Limb (tissue), 2 donors: ENCODE measurements around the gene RASGEF1C.
A peak's percentile ranks its signal among the peaks of the same experiment; 100 is the strongest.

Experiments
- DNase-seq, 2 donors: peaks; one replicate each; pipeline ENCODE4 v3.0.0-alpha.2; 2016; ENCODE audit errors: extremely low spot score in 2 of 2

The RASGEF1C gene

DNA sequence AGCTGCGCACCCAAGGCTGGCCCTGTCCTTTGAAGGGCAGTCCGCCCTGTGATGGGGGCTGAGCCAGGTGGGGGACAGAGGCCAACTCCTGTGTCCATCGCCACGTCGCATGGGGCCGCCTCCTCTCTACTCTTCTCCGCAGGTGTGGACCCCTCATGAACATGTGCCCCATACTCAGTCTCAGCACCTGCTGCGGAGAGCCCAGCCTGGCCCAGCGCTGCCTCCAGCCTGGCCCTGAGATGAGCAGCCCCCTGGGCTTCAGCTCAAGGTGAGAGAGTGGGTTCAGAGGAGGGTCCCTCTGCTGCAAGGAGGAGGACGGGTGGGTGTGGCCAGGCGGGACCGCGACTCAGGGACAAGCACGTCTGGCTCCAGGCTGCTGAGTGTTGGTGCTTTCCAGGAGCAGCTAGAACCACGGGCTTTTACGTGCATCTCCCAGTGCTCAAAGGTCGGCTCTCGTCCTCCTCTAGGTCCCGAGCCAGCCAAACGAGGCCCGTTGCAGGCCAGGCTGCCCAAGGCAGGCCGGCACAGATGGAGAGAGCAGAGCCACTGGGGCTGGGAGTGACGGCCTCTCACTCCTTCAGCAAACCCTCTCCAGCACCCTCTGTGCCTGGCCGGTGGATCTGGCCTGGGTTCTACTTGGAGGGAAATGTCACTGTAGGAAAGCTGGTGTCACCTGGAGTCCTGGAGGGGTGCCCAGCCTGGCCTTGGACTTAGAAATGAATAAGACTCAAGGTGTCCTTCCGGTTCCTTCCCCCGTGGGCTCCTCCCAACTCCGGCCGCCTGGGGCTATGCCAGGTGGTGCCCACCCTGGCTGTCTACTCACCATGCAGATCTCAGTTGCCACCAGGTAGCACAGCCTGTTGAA lies 88.5 kb downstream of the RASGEF1C start:
- DNase-seq, result peak in 1 of 2 donors; percentile 22

DNA sequence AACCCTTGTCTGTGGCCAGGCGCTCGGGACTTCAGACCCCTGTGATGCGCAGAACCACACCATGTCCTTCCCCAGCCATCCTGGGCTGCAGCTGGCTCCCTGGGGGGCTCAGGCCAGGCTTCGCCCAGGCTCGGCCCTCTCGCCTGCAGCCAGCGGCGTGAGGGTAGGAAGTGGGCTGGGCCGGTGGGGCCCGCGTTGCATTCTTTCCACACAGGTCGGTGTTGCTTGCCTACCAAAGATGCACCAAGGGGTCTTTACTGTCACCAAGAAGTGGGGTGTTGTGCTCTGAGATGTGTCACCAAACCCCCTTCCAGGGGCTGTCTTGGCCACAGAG lies 89.1 kb downstream of the RASGEF1C start:
- DNase-seq, result peak in 1 of 2 donors; percentile 19

DNA sequence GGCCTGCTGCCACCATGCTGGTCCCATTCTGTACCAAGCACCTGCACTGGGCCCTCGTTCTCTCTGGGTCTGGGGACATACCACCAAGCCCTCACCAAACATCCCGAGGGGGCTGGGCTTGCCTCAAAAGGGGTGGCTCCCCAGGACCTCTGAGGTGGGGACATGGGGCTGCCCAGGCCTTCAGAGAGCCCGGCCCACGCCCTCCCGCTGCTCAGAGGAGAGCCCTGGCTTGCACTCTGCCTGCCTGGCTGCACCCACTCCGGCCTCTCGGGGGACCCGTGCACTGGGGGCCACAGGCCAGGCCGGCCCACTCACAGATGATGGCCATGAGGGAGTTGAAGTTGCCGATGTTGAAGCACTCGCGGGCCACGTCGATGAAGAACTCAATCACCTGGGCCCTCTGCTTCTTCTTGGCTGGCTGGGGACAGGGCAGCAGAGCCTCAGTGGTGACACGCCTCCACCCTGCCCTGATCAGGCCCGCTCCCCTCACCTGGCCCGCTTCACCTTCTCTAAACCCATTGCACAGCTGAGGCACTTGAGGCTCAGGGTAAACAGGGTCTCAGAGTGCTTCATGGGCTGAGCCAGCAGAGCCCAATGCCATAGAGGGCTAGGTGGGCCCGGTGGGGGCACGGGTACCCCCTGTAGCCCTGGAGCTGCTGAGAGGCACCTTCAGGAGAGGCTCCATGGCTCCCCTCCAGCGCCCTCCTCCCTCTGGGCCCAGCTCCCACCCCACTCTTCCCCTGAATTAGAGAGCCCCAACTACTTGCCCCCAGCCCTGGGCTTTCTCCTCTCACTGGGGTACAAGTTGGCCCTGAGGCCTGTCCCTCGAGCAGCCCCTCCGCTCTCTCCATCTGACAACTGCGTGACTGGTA lies 89.7 kb downstream of the RASGEF1C start:
- peak in 1 of 2 donors; percentile 27 for DNase-seq

DNA sequence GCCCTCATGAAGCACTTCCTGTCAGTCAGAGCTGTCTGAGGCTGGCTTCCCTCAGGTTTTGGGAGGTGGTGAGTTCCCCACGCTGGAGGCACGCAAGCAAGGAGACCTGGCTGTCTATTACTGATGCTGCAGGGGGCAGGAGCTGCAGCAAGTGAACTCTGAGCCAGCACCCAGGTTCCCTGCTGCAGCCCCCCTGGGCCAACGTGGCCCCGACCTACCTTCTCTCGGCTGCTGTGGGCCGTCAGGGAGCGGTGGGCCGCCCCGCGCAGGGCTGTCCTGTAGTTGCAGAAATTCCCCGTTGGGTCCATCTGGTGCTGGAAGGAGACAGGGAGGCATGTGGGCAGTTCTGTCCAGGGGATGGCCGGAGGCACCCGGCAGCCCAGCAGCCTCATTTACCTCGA lies 90.6 kb downstream of the RASGEF1C start:
- no peak for DNase-seq

DNA sequence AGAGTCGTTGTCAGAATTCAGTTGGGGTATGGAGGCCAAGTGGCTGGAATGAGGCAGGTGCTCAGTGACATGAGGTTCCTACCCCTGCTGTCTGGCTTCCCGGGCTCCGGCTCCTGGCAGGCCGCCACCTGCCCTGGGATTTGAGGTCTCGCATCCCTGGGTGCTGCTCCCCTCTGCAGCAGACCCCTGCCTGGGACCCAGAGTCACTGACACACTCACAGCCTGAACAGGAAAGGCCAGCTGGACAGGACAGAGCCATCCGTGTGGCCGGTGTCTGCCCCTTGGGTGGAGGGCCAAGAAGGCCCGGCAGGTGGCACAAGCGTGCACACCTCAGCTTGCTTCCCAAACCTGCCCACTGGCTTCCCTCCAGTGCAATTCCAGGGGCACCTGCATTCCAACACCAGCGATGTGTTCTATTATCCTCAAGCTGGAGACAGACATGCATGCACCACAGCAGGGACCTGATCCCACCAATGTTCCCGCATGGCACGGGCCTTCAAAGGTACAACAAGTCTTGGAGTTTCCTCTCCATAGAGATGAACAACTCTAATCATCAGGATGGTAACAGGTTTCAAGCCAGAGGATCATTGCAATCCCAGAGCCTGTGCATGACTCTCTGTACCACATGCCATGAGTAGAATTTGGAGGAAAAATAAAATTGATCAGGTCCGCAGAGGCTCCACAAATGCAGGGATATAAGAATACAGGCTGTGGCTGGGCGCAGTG lies 91.8 kb downstream of the RASGEF1C start:
- peak in 1 of 2 donors; percentile 25 for DNase-seq

DNA sequence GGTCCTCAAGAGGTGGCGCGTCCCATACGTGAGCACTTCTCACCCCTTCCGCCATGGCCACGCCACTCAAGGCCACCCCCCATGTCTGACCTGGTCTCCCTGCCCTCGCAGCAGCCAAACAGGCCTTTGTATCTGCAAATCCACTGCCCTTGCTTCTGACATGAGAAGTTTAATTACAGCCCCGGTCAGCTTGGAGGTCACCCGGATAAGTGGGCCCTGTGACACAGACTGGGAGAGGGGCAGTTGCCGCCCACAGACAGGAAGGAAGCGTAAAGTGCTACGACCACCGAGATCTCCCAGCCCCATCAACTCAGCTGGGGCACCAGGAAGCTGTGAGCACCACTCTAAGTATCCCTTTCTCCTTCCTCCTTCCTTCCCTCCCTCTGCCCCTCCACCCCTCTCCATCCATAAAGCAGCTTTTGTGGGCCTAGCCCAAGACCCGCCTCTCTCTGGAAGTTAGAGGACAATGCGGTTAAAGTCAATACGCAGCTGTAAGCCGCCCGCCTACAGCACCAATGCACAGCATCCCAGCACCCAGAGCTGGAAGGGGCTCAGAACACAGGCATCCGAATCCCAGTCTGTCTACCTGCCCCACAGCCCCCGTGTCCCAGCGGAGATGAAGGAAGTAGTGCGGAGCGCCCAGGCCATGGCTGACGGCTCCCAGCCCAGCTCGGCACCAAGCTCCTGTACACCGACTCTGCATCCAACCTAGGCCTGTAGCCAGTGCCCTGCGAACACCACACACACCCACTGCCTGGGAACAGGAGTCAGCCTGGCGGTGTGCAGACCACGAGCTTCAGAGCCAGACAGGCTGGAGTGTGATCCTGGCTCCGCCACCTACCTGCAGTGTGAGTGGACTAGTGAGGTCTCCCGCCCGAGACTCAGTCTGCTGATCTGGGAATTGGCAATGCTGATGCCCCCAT lies 92.7 kb downstream of the RASGEF1C start:
- DNase-seq, result peak in 1 of 2 donors; percentile 28

DNA sequence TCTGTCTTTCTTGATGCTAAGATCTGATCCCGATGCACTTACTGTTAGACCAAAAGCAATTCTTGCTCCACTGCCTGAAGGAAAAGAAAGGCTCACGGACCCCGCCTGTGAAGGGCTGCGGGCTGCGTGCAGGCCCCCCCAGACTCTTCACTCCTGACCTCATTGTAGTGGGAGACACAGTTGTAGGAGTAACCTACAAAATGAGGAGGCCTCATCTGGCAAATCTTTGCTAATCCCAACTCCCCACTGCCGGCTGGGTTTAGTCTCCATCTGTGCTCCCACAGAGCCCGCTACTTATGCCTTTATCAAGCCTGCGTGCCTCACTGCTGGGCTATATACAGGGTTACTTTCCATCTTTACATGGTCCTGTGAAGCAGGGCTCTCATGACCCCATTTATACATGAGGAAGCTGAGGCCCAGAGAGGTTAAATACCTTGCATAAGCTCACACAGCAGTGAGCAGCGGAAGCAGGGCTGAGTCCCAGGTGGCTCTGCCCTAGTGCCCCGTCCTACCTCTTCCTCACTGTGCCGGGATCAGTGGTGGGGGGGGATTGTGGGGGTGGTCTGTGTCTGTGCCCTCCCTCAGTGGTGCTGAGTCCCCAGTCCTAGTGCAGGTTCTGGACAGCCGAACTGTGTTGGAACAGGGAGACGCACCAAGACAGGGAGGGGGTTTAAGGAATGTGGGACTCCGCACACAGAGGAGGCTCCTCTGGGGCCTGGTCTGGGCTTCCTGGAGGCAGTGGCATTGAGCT lies 93.5 kb downstream of the RASGEF1C start:
- DNase-seq, result peak in 1 of 2 donors; percentile 19

DNA sequence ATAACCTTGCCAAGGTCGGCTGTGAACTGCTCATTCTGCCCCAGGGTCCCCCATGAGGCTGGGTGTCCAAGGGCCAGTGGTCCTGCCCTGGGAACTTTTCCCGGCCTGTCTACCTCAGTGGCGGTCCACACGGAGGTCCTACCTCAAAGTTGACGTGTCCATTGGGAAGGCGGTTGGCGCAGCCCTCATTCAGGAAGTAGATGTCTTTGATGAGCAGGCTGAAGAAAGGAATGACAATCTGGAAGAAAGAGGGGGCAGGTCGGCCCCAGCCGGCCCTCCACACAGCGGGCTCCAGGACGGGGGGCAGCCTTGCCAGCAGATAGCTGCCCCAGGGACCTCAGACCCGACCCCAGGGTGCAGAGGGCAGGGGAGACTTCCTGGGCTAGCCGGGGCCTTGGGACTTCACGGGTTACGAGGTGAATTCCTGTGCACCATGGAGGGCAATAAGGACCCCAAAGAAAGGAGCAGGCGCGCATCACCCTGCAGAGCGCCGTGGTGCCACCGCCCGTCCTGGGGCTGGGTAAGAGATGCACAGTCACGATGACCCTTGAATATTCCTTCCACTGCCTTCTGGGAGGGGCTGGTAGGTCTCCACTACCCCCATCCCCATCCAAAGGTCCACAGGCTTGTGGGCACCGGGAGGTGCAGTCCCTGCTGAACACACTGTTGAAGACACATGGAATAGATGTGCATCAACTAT lies 94.6 kb downstream of the RASGEF1C start:
- no peak for DNase-seq

DNA sequence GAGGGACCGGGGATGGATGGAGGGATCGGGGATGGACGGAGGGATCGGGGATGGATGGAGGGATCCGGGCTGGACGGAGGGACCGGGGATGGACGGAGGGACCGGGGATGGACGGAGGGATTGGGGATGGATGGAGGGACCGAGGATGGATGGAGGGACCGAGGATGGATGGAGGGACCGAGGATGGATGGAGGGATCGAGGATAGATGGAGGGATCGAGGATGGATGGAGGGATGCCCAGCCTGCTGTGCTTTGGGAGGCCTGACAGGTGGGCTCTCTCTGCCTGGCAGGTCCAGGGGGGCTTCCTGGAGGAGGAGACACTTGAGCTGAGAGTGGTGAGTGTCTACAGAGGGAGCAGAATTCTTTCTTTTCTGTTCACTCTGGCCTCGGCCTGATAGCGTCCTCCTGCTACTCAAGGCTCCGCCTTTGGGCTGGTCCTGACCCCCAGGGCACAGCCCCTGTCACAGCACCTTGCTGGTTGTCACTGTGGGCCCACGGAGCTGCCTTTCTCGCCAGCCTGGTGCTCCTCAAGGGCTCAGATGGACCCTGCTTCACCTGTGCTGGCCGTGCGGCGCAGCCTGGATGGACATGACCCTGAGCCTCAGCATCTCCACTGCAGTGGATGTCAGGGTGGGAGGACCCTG lies 95.2 kb downstream of the RASGEF1C start:
- no peak for DNase-seq

DNA sequence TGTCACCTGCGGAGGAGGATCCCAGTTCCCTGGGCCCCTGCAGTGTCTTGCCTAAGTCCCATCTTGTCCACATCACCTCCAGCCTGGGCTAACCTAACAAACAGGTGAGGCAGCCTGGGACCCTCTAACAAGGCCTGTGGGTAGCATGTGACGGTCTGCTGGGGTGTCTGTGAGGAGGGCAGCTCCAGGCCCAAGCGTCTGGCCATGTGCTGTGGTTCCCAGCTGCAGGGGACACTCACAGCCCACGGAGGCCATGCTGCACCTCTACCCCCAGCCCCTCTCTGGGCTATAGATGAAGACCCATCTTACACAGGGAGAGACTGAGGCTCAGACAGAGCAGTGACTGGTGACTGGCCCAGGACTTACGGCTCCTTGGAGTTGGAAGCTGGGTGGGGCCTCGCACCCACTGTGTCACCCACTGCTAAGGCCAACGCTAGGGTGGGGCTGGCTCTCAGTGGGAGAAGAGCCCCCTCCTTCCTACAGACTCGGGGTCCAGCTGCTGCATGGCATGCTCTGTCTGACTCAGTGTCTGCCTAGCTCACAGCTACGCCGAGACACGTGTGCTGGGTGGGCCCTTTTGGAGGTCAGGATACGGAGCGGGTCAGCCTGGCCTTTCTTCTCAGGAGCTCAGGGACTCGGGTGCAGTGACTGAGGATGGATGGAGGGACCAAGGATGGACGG lies 96.7 kb downstream of the RASGEF1C start:
- DNase-seq, result peak in 1 of 2 donors; percentile 16

DNA sequence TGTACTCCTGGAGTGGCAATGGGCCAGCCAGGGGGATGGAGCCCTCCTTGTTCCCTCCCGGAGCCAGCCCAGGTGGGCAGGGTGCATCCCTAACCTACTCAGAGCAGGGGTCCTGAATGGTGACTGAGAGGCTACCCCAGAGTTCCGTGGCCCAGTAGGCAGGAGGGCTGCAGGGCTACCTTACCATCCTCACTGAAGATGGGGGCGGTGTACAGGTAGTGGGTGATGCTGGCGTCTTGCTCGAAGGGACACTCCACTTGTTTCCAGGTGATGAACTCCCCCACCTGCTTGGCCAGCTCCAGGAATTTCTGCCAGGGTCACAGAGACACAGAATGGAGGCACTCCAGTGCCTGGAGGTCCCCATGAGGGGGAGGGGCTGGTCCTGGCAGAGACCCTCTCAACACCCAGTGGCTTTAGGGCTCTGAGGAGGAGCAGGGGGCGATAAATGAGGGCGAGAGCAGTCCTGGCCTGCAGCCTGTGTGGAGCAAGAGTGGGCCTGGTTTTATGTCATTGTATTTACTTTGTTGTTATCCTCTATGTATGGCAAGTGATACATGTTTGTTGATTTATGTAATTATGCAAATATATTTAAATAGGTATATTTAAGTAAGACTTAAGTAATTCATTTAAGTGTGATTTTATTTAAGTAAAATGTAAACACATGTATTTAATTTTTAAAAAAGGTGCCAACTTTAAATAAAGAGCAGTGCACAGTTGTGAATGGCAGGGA lies 97.6 kb downstream of the RASGEF1C start:
- peak in 1 of 2 donors; percentile 18 for DNase-seq

DNA sequence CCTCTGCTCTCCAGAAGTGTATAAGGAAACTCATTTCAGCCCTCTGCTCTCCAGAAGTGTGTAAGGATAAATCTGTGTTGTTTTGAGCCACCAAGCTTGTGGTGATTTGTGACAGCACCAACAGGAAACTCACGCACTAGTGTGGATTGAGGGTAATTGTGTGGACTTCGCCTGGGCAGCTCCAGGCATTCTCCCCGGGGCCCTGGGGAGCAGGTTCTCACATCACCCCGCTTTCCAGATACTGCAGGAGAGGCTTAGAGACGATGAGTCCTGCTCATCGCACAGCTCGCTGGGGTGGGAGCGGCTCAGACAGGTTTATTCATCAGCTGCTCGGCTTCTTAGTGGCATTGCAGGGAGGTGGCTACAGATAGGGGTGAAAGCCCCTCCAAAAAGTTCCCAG lies 99.1 kb downstream of the RASGEF1C start:
- DNase-seq, result no peak

DNA sequence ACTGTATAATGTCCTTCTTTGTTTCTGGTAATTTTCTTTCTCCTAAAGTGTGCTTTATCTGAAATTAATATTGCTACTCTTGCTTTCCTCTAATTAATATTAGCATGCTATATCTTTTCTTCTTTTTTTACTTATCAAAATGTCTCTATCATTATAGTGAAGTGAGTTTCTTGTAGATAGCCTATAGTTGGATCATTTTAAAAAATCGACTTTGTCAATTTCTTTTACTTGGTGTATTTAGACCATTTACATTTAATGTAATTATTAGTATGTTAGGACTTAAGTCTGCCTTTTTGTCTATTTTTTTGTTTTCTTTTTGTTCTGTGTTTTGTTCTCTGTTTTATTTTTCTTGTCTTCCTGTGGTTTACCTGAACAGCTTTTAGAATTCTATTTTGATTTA lies 102.0 kb downstream of the RASGEF1C start:
- no peak for DNase-seq

DNA sequence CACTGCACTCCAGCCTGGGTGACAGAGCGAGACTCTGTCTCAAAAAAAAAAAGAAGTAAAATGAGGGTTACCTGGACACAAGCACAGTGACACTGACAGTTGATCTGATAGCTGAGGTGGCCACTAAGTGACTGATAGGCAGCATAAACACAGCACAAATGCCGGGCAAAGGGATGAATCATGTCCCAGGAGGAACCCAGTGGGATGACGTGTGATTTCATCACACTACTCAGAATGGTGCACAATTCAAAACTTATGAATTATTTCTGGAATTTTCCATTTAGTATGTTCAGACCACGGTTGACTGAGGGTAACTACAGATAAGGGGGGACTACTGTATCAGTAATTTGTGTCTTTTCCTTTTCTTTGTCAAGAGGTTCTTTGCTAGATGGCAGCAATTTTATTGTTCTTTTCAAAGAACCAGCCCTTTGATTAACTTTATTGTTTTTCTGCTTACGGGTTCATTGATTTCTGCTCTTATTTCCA lies 103.1 kb downstream of the RASGEF1C start:
- no peak for DNase-seq

DNA sequence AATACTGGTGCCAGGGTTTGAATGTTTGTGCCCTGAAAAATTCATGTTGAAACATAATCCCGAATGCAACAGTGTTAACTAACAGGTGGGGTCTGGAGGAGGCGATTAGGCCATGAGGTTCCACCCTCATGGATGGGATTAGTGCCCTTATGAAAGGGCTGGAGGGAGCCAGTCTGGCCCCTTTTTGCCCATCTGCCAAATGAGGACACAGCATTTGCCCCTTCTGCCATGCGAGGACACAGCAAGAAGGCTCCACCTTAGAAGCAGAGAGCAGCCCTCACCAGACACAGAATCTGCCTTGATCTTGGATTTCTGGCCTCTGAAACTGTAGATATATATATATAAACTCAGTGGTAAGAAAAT lies 104.9 kb downstream of the RASGEF1C start:
- no peak for DNase-seq

DNA sequence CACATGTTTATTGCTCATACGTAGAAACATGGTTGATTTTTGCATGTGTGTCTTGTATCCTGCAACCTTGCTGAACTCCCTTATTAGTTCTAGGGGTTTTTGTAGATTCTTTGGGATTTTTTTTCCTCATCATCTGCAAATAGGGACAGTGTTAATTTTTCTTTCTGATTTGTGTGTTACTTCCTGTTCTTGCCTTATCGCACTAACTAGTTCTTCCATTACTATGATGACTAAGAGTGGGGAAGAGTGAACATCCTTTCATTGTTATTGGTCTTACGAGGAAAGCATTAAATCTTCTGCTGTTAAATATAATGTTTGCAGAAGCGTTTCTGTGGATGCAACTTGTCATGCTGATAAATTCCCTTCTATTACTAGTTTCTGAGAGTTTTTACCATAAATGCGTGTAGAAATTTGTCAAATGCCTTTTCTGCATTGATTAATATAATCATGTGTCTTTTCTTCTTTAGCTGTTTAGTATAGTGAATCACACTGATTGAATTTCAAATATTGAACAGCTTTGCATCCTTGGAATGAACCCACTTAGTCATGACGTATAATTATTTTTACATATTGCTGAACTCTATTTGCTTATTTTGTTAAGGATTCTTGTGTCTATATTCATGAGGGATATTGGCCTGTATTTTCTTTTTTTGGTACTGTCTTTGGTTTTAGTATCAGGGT lies 105.4 kb downstream of the RASGEF1C start:
- DNase-seq, result no peak

DNA sequence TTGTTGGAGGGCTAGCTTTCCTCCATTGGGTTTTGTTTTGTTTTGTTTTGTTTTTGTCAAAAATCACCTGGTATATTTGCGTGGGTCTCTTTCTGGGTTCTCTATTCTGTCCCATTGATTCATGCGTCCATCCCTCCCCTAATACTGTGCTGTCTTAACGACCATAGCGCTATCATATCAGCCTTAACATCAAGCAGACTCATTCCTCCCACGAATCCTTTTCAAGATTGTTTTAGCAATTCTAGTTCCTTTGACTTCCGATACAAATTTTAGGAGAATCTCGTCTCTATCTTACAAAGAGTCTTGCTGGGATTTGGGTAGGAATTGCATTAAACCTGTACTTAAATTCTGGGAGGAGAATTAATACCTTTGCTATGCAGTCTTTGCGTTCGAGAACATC lies 106.4 kb downstream of the RASGEF1C start:
- no peak for DNase-seq
